Omental fat pad (tissue), 4 donors: Measurements from ENCODE around the gene CENPC. TPM values are rescaled to one million over a fixed set of nuclear protein-coding genes. Genes with fewer than 3 reads are reported as not detected.
"Not testable (repeated sequence)": the region's sequence is repeated elsewhere in the genome, so short reads cannot be mapped to it uniquely, and the experiment has no call there.

Experiments used
- ATAC-seq: fragments of 150-250 bp; one replicate; pipeline ENCODE4 v1.9.1; 2016; ENCODE audit warnings: mild to moderate bottlenecking, moderate library complexity; ENCODE audit not compliant: low FRiP score
- DNase-seq: peaks from one replicate; pipeline ENCODE4 v3.0.0-alpha.2; 2019; ENCODE audit warnings: low spot score
- CTCF ChIP-seq, 3 donors: fragments of 450-650 bp; IDR thresholded peaks; one replicate each; pipeline ENCODE4 v1.5.1; 2016 to 2017; ENCODE audit warnings: antibody characterized with exemption in 3 of 3, mild to moderate bottlenecking in 3 of 3, moderate library complexity in 2 of 3
- total RNA-seq, 4 donors: library from RNA; depleted of rRNA; stranded (reverse); fragments of >200 nt; gene quantifications; one replicate each; pipeline ENCODE4 v1.1.0, GENCODE V29; 2016

Gene CENPC
- total RNA-seq, 4 donors from 2014 or later, result 18.4 to 40.2 (median 20.5) TPM

GRCh38 chr4:67456577-67457196 lies 88.6 kb downstream of the CENPC start:
- no peak for DNase-seq
- ATAC-seq, result no peak
- TF ChIP-seq CTCF (IDR thresholded peaks at IDR 0.05), result no peak

GRCh38 chr4:67452846-67453205 lies 92.5 kb downstream of the CENPC start:
- not testable (repeated sequence) for DNase-seq, ATAC-seq

- no peak for ATAC-seq
- no peak for DNase-seq
- no peak for TF ChIP-seq CTCF (IDR thresholded peaks at IDR 0.05)
These were observed 93.0 kb downstream of the CENPC start for GRCh38 chr4:67452100-67452845.

GRCh38 chr4:67451464-67451863 lies 93.8 kb downstream of the CENPC start:
- TF ChIP-seq CTCF (IDR thresholded peaks at IDR 0.05), result no peak
- ATAC-seq (no peak), DNase-seq (no peak)

- TF ChIP-seq CTCF (IDR thresholded peaks at IDR 0.05), result no peak
- ATAC-seq, result no peak
These were observed 96.7 kb downstream of the CENPC start for GRCh38 chr4:67448621-67449020.

GRCh38 chr4:67447873-67448272 lies 97.4 kb downstream of the CENPC start:
- no peak for DNase-seq
- no peak for TF ChIP-seq CTCF (IDR thresholded peaks at IDR 0.05)

More at GRCh38 chr4:67448621-67449020, 96.7 kb downstream of the CENPC start:
- DNase-seq, result no peak

GRCh38 chr4:67446811-67447210 lies 98.5 kb downstream of the CENPC start:
- DNase-seq (no peak), ATAC-seq (no peak)
- TF ChIP-seq CTCF (IDR thresholded peaks at IDR 0.05), result no peak

More at GRCh38 chr4:67447873-67448272, 97.4 kb downstream of the CENPC start:
- no peak for ATAC-seq

GRCh38 chr4:67445881-67446280 lies 99.4 kb downstream of the CENPC start:
- not testable (repeated sequence) for DNase-seq, ATAC-seq
